ENCODE measurements around the gene CDIPT. TPM values are rescaled to one million over a fixed set of nuclear protein-coding genes. Genes with fewer than 3 reads are reported as not detected.

Gene CDIPT
- total and polyA plus RNA-seq, 10 of the 15 experiments (the other 5 are each of a cell fraction or from before 2014, with no cell fraction given), result 0.87 to 36.4 (median 27.1) TPM

DNA sequence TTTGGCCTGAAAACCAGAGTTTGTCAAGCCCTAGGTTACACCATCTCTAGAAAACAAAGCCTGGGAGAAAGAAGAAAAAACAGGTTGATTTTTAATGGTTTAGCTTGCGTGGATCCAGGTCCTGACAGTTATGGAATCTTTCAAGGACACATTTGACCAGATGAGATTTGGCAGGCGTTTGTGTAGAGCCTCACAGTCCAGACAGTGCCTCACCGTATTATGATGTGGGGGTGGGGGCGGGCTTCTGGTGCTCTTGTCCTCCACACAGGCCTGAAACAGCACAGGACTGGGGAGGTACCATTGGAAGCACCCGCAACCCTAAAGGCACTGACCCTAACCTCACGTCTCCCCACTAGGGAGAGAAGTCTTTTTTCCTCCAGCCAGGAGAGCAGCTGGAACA is 23.2 kb downstream of the CDIPT start:
- no peaks in the 10 kb centered on the region for H3K4me1 ChIP-seq (ENCODE audit: control insufficient read depth, insufficient read depth, low read length)
- no peak overlapping the region for H3K27ac ChIP-seq (ENCODE audit: control insufficient read depth, insufficient read depth)
- BruUV-seq (replicated peaks), result no TSS peak
- no peaks in the 10 kb centered on the region for H3K9me3 ChIP-seq (replicated peaks; ENCODE audit: control insufficient read depth, insufficient read depth, low read length)
- no peak for DNase-seq (ENCODE audit: low read depth, low spot score)
- no peaks in the 10 kb centered on the region for H3K27me3 ChIP-seq (replicated peaks in 1 of 2; ENCODE audit: control insufficient read depth in 2 of 2, insufficient read depth in 2 of 2, low read length in 1 of 2)
- RAD21 ChIA-PET (ENCODE audit: unreplicated experiment), result interaction anchor here (0.7 kb wide), 1 partner anchor 8 kb away, joined by 4 read pairs; no protein-coding TSS in a partner anchor
- H3K79me2 ChIP-seq (ENCODE audit: control insufficient read depth, insufficient read depth, low read length), result no peaks in the 10 kb centered on the region
- intact Hi-C loops (cut with micrococcal nuclease; ENCODE audit: unreplicated experiment) (no loop called here), in situ Hi-C loops (cut with MboI) (no loop called here)
- H3K9ac ChIP-seq (ENCODE audit: control insufficient read depth, insufficient read depth, low read length), result no peak overlapping the region
- H3K36me3 ChIP-seq (ENCODE audit: control insufficient read depth in 2 of 2, insufficient read depth in 2 of 2, low read length in 1 of 2), result peaks cover 6 to 8% of the 10 kb centered on the region in 2 experiments; a peak in 3 of 4 replicates
- H4K20me1 ChIP-seq (ENCODE audit: control insufficient read depth, insufficient read depth), result no peaks in the 10 kb centered on the region
- no peak for FAIRE-seq
- SMC1A ChIA-PET (ENCODE audit: uncharacterized antibody, unreplicated experiment), result no interaction called here
- 95% methylated on average over 6 of the region's 6 CpGs for WGBS (ENCODE audit: insufficient coverage, insufficient replicate concordance, low lambda C conversion rate, missing lambda C conversion rate)
- H3K4me2 ChIP-seq (ENCODE audit: control insufficient read depth, insufficient read depth), result no peak overlapping the region
- TF ChIP-seq NFXL1 (IDR thresholded peaks at IDR 0.05; ENCODE audit: borderline replicate concordance) (no peak), ASH2L (IDR thresholded peaks at IDR 0.05; ENCODE audit: borderline replicate concordance, low read depth) (no peak), ZBED1 (IDR thresholded peaks at IDR 0.05; ENCODE audit: borderline replicate concordance) (no peak)
- TF ChIP-seq, protein P1, sequence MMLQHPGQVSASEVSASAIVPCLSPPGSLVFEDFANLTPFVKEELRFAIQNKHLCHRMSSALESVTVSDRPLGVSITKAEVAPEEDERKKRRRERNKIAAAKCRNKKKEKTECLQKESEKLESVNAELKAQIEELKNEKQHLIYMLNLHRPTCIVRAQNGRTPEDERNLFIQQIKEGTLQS (IDR thresholded peaks at IDR 0.05; ENCODE audit: borderline replicate concordance, extremely low read depth, low read depth, low read length), result no peak
- TF ChIP-seq, protein P2, sequence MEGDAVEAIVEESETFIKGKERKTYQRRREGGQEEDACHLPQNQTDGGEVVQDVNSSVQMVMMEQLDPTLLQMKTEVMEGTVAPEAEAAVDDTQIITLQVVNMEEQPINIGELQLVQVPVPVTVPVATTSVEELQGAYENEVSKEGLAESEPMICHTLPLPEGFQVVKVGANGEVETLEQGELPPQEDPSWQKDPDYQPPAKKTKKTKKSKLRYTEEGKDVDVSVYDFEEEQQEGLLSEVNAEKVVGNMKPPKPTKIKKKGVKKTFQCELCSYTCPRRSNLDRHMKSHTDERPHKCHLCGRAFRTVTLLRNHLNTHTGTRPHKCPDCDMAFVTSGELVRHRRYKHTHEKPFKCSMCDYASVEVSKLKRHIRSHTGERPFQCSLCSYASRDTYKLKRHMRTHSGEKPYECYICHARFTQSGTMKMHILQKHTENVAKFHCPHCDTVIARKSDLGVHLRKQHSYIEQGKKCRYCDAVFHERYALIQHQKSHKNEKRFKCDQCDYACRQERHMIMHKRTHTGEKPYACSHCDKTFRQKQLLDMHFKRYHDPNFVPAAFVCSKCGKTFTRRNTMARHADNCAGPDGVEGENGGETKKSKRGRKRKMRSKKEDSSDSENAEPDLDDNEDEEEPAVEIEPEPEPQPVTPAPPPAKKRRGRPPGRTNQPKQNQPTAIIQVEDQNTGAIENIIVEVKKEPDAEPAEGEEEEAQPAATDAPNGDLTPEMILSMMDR (IDR thresholded peaks at IDR 0.05 in 2 of 3, conservative IDR thresholded peaks at IDR 0.05 in 1 of 3; ENCODE audit: control insufficient read depth in 2 of 3, extremely low read depth in 1 of 3, insufficient read depth in 1 of 3, low read depth in 3 of 3, low read length in 3 of 3), result no peak
- TF ChIP-seq, protein P3, sequence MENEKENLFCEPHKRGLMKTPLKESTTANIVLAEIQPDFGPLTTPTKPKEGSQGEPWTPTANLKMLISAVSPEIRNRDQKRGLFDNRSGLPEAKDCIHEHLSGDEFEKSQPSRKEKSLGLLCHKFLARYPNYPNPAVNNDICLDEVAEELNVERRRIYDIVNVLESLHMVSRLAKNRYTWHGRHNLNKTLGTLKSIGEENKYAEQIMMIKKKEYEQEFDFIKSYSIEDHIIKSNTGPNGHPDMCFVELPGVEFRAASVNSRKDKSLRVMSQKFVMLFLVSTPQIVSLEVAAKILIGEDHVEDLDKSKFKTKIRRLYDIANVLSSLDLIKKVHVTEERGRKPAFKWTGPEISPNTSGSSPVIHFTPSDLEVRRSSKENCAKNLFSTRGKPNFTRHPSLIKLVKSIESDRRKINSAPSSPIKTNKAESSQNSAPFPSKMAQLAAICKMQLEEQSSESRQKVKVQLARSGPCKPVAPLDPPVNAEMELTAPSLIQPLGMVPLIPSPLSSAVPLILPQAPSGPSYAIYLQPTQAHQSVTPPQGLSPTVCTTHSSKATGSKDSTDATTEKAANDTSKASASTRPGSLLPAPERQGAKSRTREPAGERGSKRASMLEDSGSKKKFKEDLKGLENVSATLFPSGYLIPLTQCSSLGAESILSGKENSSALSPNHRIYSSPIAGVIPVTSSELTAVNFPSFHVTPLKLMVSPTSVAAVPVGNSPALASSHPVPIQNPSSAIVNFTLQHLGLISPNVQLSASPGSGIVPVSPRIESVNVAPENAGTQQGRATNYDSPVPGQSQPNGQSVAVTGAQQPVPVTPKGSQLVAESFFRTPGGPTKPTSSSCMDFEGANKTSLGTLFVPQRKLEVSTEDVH (IDR thresholded peaks at IDR 0.05; ENCODE audit: low read depth, partially characterized antibody), result no peak
- POLR2A ChIA-PET, result interaction anchor here (0.7 kb wide), 2 partner anchors 21 to 112 kb away, joined by 4 read pairs; no protein-coding TSS in a partner anchor
- CTCF ChIA-PET, result no interaction called here
- no peak overlapping the region for H3K4me3 ChIP-seq
- H2AFZ ChIP-seq (ENCODE audit: control insufficient read depth, low read depth, low read length), result no peak overlapping the region
- ATAC-seq, result no peak
